RWPE2 (cell line): ENCODE data around the gene LMO1.

ENCODE experiments used
- ATAC-seq: fragments of 200-7000 bp; cut with Tn5 transposase; 3 replicates; pipeline ENCODE4 v1.9.1; 2021; ENCODE audit warnings: low read depth
- DNase-seq: peaks from one replicate; pipeline ENCODE4 v3.0.0-alpha.2; 2020; ENCODE audit warnings: low spot score
- H3K27ac ChIP-seq: fragments of 450-650 bp; 2 replicates; pipeline ENCODE4 v1.5.1; 2017; ENCODE audit warnings: mild to moderate bottlenecking; ENCODE audit not compliant: poor library complexity, severe bottlenecking
- H3K27me3 ChIP-seq: fragments of 250-450 bp; sonication (Bioruptor Pico); 2 replicates; pipeline ENCODE4 v1.5.1; 2021; ENCODE audit warnings: mild to moderate bottlenecking, moderate library complexity; ENCODE audit not compliant: insufficient read depth, poor library complexity, severe bottlenecking
- H3K36me3 ChIP-seq: fragments of 250-450 bp; sonication (Bioruptor Pico); 2 replicates; pipeline ENCODE4 v1.5.1; 2020; ENCODE audit warnings: low read depth, mild to moderate bottlenecking, moderate library complexity
- H3K4me1 ChIP-seq: fragments of 250-450 bp; sonication (Bioruptor Pico); 2 replicates; pipeline ENCODE4 v1.5.1; 2021; ENCODE audit warnings: mild to moderate bottlenecking, moderate library complexity; ENCODE audit not compliant: insufficient read depth, poor library complexity, severe bottlenecking
- H3K4me3 ChIP-seq: fragments of 250-450 bp; sonication (Bioruptor Pico); 2 replicates; pipeline ENCODE4 v1.5.1; 2021; ENCODE audit warnings: mild to moderate bottlenecking, moderate library complexity; ENCODE audit not compliant: severe bottlenecking
- H3K9me3 ChIP-seq: fragments of 250-450 bp; sonication (Bioruptor Pico); 2 replicates; pipeline ENCODE4 v1.5.1; 2021; ENCODE audit warnings: mild to moderate bottlenecking, moderate library complexity; ENCODE audit not compliant: severe bottlenecking
- CTCF ChIP-seq: fragments of 450-650 bp; IDR thresholded peaks from one replicate; pipeline ENCODE4 v1.5.1; 2017; ENCODE audit warnings: mild to moderate bottlenecking, moderate library complexity; ENCODE audit not compliant: poor library complexity, severe bottlenecking

The LMO1 gene

GRCh38 chr11:8249482-8249881 lies 14.2 kb downstream of the LMO1 start:
- no peaks in the 10 kb centered on the region for H3K9me3 ChIP-seq
- no peaks in the 10 kb centered on the region for H3K36me3 ChIP-seq
- TF ChIP-seq CTCF: no peak
- DNase-seq (peak; percentile 30), ATAC-seq (no peak)
- H3K4me3 ChIP-seq: no peak overlapping the region
- H3K27ac ChIP-seq: no peak overlapping the region
- H3K4me1 ChIP-seq: no peaks in the 10 kb centered on the region
- H3K27me3 ChIP-seq: no peaks in the 10 kb centered on the region

- H3K27me3 ChIP-seq: no peaks in the 10 kb centered on the region
- TF ChIP-seq CTCF: no peak
- peak; percentile 20; the same call in 1 of the 3 replicates for ATAC-seq
- DNase-seq: no peak
- no peak overlapping the region for H3K4me3 ChIP-seq
- no peaks in the 10 kb centered on the region for H3K36me3 ChIP-seq
- H3K9me3 ChIP-seq: no peaks in the 10 kb centered on the region
- no peaks in the 10 kb centered on the region for H3K4me1 ChIP-seq
- H3K27ac ChIP-seq: no peak overlapping the region
Observed at GRCh38 chr11:8248786-8249185, 14.9 kb downstream of the LMO1 start.

DNA sequence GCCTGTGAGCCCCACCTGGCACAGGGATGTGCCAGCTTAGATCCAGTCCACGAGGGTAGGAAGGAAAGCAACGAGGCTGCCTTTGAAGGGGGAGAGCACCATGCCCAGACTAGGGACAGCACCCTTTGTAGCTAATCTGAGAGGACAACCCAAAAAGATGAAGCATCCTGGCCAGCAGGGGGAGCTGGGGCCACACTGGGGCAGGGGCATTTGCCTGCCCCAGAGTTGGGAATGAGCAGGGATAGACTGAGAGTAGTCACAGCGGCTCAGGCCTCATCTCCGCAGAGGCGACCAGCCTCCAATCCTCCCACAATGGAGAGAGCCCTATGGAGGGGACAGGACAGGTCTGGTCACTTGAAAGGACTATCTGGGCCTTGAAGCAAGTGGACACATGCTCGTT lies 16.4 kb downstream of the LMO1 start:
- Histone ChIP-seq H3K36me3 (no peaks in the 10 kb centered on the region), H3K27ac (no peak overlapping the region), H3K4me3 (no peak overlapping the region), H3K9me3 (no peaks in the 10 kb centered on the region), H3K27me3 (no peaks in the 10 kb centered on the region), H3K4me1 (no peaks in the 10 kb centered on the region)
- no peak for DNase-seq
- TF ChIP-seq CTCF: peak; percentile 49
- ATAC-seq: peak; percentile 39; the same call in 2 of the 3 replicates

GRCh38 chr11:8243458-8243857 lies 20.2 kb downstream of the LMO1 start:
- Histone ChIP-seq H3K4me3 (no peak overlapping the region), H3K4me1 (no peaks in the 10 kb centered on the region), H3K9me3 (no peaks in the 10 kb centered on the region), H3K27me3 (no peaks in the 10 kb centered on the region), H3K36me3 (no peaks in the 10 kb centered on the region), H3K27ac (no peak overlapping the region)
- no peak for DNase-seq
- no peak for ATAC-seq
- TF ChIP-seq CTCF: no peak

DNA sequence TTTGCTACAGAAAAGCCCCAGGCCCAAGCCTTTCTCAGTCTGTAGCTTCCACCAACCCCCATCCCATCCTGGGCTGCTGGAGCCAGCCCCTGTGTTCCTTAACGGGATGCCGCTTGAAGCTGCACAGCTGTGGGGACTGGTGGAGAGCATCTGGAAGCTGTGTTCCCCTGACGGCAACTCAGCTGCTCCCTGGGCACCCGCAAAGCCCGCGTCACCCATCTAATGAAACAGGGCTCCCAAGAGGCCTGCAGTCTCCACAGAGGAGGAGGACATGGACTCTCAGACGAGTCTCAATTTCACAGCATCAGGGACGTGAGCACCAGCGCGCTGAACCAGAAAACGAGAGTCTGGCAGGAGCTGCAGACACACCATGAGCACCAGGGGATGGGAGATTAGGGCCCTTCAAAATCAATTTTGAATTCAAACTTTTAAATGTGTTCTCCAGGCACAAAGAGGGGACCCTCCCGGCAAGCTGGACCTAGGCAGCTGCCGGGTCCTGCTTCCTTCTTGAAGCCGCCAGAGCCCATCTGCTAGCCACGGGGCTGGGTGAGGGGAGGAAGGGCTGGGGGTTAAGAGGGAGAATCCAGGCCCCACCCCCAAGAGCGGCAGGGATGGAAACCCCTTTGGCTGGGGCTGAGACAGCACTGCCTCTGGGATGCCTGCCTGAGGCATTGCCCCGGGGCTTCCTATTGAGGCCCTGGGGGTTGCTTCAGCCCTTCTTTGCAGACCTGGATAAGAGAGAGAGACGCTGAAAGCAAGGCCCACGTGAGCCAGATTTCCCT lies 21.0 kb downstream of the LMO1 start:
- H3K27me3 ChIP-seq: no peaks in the 10 kb centered on the region
- H3K4me3 ChIP-seq: no peak overlapping the region
- H3K36me3 ChIP-seq: no peaks in the 10 kb centered on the region
- DNase-seq (no peak), ATAC-seq (no peak)
- no peaks in the 10 kb centered on the region for H3K9me3 ChIP-seq
- no peaks in the 10 kb centered on the region for H3K4me1 ChIP-seq
- no peak for TF ChIP-seq CTCF
- H3K27ac ChIP-seq: no peak overlapping the region
